ENCODE results near the gene ANKRD13B. TPM values are rescaled to one million over a fixed set of nuclear protein-coding genes. Genes with fewer than 3 reads are reported as not detected.

The ANKRD13B gene
- total and polyA plus RNA-seq, 9 donors = 3.6 to 23.4 (median 12.0) TPM

DNA sequence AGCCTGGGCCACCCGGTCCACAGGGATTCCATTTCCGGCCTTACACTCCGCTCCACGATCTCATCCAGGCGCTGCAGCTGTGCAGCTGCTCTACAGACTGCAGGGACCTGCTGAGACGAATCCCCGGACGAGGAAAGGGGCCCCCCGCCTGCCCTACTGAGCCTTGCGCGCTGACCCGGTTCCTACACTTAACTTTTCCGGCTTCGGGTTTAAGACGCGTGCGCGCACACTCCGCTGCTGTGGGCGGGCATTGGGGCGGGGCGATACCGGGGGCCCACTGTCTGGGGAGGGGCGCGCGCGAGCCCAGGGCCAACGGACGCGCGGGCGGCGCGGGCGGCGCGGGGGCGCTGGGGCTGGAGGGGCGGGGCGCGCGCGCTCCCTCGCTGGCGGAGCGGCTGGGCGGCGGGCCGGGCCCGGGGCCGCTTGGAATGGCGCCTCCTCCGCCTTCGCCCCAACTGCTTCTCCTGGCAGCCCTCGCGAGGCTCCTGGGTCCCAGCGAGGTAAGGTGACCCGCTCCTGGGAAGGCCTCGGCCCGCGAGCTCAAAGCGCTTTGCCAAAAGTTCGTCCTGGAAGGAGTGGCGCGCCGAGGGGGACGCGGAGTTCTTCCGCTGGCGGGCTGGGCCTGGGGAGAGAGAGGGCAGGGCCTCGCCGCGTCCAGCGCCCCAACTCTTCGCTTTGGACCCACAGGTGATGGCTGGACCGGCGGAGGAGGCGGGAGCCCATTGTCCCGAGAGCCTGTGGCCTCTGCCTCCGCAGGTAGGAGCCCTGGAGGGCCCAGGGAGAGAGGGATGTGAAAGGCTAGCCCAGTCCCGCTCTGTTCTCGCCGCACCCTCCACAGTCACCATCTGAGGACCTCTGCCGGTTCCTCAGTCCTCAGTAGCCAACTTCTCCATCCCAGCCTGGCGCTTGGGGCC, 24.3 kb upstream of the ANKRD13B start, which contains the start of gene TP53I13:
Gene TP53I13, plus strand, starts transcription at position 371 of the 914 bp plus-strand sequence. Its CDS starts 58 bp downstream, at position 429.
- TF ChIP-seq POLR2A (IDR thresholded peaks at IDR 0.05) (peak; percentile 37), EP300 (IDR thresholded peaks at IDR 0.05) (no peak)
- intact Hi-C loops (cut with DNase I) = no loop called here

DNA sequence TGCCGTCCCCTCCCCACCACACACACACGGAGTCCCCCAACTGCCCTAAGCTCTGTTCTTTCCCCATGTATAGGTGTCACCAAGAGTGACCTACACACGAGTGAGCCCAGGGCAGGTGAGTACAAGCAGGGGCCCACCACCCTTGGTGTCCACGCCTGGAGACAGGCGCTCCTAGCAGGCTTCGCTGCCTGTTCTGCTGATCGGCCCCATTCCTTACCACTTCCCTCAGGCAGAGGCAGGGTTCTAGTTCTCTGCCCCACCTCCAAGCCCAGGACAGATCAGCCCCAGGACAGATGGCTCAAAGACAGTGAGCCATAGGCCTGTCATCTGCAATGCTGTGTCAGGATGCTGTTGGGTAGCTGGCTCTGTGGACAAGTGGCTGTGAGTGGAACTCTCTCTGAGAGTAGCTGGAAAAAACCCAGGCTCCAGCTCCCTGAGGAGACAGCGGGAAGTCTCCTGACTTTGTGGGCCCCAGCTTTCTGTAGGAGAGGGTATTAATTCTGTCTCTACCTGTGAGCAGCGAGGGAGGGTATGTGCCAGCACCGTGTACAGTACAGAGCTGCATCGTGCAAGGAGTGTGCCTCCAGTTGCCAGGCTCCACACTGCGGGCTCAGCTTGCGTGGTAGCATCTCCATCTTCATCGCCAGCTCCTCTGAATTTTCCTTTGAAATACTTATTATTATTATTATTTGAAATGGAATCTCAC, 23.5 kb upstream of the ANKRD13B start:
- DNase-seq = peak in 2 of 5 donors; percentile 14 to 23
- TF ChIP-seq EP300 (IDR thresholded peaks at IDR 0.05) (no peak), POLR2A (IDR thresholded peaks at IDR 0.05) (no peak), CTCF (IDR thresholded peaks at IDR 0.05) (no peak)
- no peaks in the 10 kb centered on the region for H3K36me3 ChIP-seq
- H3K27me3 ChIP-seq = no peaks in the 10 kb centered on the region
- H3K4me3 ChIP-seq = peak overlapping the region; percentile 63
- H3K27ac ChIP-seq = peak overlapping the region; percentile 80 to 89
- WGBS, 3 donors = 65 to 68% (median 65%) methylated on average over 14 of the region's 14 CpGs
- no peaks in the 10 kb centered on the region for H3K9me3 ChIP-seq
- H3K4me1 ChIP-seq (ENCODE audit: insufficient read depth) = peaks cover 18% of the 10 kb centered on the region
- intact Hi-C loops (cut with DNase I) = no loop called here

More for the DNA sequence above, 24.3 kb upstream of the ANKRD13B start, which contains the start of gene TP53I13:
- Histone ChIP-seq H3K4me1 (ENCODE audit: insufficient read depth) (peaks cover 18% of the 10 kb centered on the region), H3K9me3 (no peaks in the 10 kb centered on the region), H3K27me3 (no peaks in the 10 kb centered on the region), H3K27ac (peak within 1 kb of the TSS; percentile 80 to 89), H3K4me3 (peak within 1 kb of the TSS; percentile 63), H3K36me3 (no peaks in the 10 kb centered on the region)
- DNase-seq = peak; percentile 87 to 93 (median 88)
- 0 to 2% (median 1%) methylated on average over 49 to 85 of the region's 85 CpGs for WGBS, 3 donors

DNA sequence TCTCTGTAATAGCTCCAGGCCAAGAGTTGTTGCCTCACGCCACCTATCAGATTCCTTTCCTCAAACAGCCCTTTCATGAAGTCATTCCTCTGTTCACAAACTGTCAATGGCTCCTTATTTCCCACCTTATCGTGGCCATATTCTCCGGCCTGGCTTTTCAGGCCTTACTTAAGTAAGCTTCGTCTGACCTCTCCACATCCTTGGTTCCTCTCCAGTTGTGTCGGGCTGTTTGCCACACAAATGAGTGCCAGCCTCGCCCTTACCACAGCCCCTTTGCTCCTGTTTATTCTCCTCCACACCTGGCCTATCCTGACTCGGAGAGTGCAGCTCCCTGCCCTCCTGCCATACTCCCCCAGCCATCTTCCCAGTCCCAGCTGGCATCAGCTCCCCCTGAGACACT, 22.4 kb upstream of the ANKRD13B start:
- Histone ChIP-seq H3K4me3 (no peak overlapping the region), H3K36me3 (no peaks in the 10 kb centered on the region), H3K9me3 (no peaks in the 10 kb centered on the region), H3K4me1 (ENCODE audit: insufficient read depth) (peaks cover 18% of the 10 kb centered on the region), H3K27ac (no peak overlapping the region), H3K27me3 (no peaks in the 10 kb centered on the region)
- 88 to 90% (median 90%) methylated on average over 7 of the region's 7 CpGs for WGBS, 3 donors
- peak in 1 of 5 donors; percentile 5 for DNase-seq
- intact Hi-C loops (cut with DNase I) = no loop called here
- no peak for TF ChIP-seq EP300 (IDR thresholded peaks at IDR 0.05)

DNA sequence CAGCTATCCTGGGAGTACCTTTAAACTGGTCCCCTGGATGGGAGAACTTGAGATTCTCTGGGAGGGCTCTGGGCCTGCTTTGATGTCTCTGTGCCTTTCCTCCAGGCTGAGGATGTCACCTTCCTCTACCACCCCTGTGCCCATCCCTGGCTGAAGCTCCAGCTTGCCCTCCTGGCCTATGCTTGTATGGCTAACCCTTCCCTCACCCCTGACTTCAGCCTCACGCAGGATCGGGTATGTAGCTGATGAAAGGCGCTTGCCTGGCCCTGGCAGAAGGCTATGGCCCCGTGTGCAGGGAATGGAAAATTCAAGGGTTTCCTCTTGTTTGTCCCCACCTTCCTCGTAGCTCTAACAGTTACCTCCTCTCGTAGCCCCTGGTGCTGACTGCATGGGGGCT, 21.4 kb upstream of the ANKRD13B start:
- no peak overlapping the region for H3K4me3 ChIP-seq
- H3K27me3 ChIP-seq = no peaks in the 10 kb centered on the region
- H3K4me1 ChIP-seq (ENCODE audit: insufficient read depth) = peaks cover 15% of the 10 kb centered on the region
- H3K36me3 ChIP-seq = no peaks in the 10 kb centered on the region
- no peaks in the 10 kb centered on the region for H3K9me3 ChIP-seq
- peak overlapping the region in 1 of 2 donors; percentile 56 for H3K27ac ChIP-seq
- intact Hi-C loops (cut with DNase I) = no loop called here
- no peak for DNase-seq
- TF ChIP-seq EP300 (IDR thresholded peaks at IDR 0.05) (no peak), POLR2A (IDR thresholded peaks at IDR 0.05) (no peak), CTCF (IDR thresholded peaks at IDR 0.05) (no peak)
- 88 to 89% (median 89%) methylated on average over 6 of the region's 6 CpGs for WGBS, 3 donors

DNA sequence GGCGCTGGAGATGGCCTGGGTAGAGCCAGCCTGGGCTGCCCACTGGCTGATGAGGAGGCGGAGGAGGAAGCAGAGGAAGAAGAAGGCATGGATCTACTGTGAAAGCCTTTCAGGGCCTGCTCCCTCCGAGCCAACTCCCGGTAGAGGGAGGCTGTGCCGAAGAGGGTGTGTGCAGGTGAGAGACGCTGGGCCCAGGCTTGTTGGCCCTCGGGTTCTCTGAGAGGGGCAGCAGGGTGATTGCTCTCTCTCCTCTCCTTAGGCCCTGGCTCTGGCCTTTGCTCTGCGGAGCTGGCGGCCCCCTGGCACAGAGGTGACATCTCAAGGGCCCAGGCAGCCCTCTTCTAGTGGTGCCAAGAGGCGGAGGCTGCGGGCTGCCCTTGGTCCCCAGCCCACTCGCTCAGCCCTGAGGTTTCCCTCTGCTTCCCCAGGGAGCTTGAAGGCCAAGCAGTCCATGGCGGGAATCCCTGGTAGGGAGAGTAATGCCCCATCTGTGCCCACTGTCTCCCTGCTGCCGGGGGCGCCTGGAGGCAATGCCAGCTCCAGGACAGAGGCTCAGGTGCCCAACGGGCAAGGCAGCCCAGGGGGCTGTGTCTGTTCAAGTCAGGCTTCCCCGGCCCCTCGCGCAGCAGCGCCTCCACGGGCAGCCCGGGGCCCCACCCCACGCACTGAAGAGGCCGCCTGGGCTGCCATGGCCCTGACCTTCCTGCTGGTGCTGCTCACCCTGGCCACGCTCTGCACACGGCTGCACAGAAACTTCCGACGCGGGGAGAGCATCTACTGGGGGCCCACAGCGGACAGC, 20.9 kb upstream of the ANKRD13B start:
- peak overlapping the region; percentile 9 to 56 for H3K27ac ChIP-seq
- peaks cover 15% of the 10 kb centered on the region for H3K4me1 ChIP-seq (ENCODE audit: insufficient read depth)
- no peaks in the 10 kb centered on the region for H3K27me3 ChIP-seq
- H3K9me3 ChIP-seq = no peaks in the 10 kb centered on the region
- peak in 4 of 5 donors; percentile 53 to 80 (median 64) for DNase-seq
- intact Hi-C loops (cut with DNase I) = no loop called here
- 37 to 69% (median 39%) methylated on average over 12 to 30 of the region's 30 CpGs for WGBS, 3 donors
- TF ChIP-seq EP300 (IDR thresholded peaks at IDR 0.05) (no peak), POLR2A (IDR thresholded peaks at IDR 0.05) (no peak), CTCF (IDR thresholded peaks at IDR 0.05) (no peak)
- H3K36me3 ChIP-seq = no peaks in the 10 kb centered on the region
- H3K4me3 ChIP-seq = peak overlapping the region; percentile 27
